ENCODE results near the gene TAF1C. TPM values are rescaled to one million over a fixed set of nuclear protein-coding genes. Genes with fewer than 3 reads are reported as not detected.

The TAF1C gene, protein sequence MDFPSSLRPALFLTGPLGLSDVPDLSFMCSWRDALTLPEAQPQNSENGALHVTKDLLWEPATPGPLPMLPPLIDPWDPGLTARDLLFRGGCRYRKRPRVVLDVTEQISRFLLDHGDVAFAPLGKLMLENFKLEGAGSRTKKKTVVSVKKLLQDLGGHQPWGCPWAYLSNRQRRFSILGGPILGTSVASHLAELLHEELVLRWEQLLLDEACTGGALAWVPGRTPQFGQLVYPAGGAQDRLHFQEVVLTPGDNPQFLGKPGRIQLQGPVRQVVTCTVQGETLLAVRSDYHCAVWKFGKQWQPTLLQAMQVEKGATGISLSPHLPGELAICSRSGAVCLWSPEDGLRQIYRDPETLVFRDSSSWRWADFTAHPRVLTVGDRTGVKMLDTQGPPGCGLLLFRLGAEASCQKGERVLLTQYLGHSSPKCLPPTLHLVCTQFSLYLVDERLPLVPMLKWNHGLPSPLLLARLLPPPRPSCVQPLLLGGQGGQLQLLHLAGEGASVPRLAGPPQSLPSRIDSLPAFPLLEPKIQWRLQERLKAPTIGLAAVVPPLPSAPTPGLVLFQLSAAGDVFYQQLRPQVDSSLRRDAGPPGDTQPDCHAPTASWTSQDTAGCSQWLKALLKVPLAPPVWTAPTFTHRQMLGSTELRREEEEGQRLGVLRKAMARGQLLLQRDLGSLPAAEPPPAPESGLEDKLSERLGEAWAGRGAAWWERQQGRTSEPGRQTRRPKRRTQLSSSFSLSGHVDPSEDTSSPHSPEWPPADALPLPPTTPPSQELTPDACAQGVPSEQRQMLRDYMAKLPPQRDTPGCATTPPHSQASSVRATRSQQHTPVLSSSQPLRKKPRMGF
- 22.8 to 36.8 TPM (median 32.7 TPM) in 5 replicates for total RNA-seq (2022; extraction: Qiagen RNA extraction)

DNA sequence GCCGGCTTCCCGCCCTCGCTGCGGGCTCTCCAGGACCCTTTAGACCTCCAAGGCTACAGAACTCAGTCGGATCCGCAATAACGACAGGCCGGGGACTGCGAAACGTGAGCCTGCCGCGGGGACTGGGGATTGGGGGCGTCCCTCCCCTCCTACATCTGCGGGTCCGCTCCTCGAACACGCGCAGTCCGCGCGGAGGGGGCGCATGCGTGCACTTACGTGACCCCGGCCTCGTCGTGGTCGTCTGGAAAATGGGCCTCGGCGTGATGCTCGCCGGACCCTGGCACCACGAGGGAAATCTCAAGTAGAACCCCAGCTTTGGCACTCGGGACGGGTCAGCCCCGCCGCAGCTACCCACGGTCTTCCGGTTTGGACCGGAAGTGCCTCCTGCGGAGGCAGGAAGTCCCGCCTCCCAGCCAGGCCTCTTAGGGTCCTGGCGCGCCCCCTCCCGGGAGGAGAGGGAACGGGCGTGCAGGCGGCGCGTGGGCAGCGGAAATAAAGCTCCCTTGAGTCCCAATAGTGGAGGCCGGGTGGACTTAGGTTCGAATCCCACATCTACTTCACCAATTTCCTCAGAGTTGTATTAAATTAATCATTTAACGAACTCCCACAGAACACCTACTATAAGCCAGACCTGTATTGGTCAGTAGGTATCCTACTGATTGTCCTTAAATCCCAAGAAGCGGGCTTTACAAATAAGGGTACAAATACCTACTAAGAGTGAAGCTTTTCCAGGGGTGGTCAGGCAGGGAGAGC lies at the start of gene TAF1C:
TAF1C (minus strand) TSS at position 373 of the 753 bp plus-strand sequence. CDS start 2,069 bp downstream, outside the sequence.

GRCh38 chr16:84190731-84191388 lies 4.0 kb upstream of the TAF1C start, which contains the start of gene ADAD2:
Gene ADAD2, plus strand, starts transcription at chr16:84191157. Its CDS starts 74 bp downstream, at chr16:84191231.

GRCh38 chr16:84144859-84145639 lies 41.8 kb downstream of the TAF1C start, which contains the start of the genes DNAAF1 and HSDL1:
Gene DNAAF1, plus strand, starts transcription at chr16:84145308. Its CDS starts 133 bp downstream, at chr16:84145441.
Gene HSDL1, minus strand, starts transcription at chr16:84145177. Its CDS starts 13,856 bp downstream, at chr16:84131321.

Other genes with a start within 250 kb of the TAF1C start
- gene OSGIN1, start 233.8 kb downstream of the TAF1C start, total RNA-seq (2022; extraction: Qiagen RNA extraction) = 24.7 to 57.0 TPM (median 29.9 TPM) in 5 replicates
- gene NECAB2, start 218.8 kb downstream of the TAF1C start, total RNA-seq (2022; extraction: Qiagen RNA extraction) = 2.1 to 4.1 TPM (median 2.8 TPM) in 5 replicates
- not detected in 5 replicates for gene SLC38A8, start 144.3 kb downstream of the TAF1C start, total RNA-seq (2022; extraction: Qiagen RNA extraction)
- 41.7 to 49.1 TPM (median 45.3 TPM) in 5 replicates for gene MBTPS1, start 70.1 kb downstream of the TAF1C start, total RNA-seq (2022; extraction: Qiagen RNA extraction)
- gene HSDL1, start 41.9 kb downstream of the TAF1C start, total RNA-seq (2022; extraction: Qiagen RNA extraction) = 18.1 to 19.6 TPM (median 19.4 TPM) in 5 replicates
- gene DNAAF1, start 41.7 kb downstream of the TAF1C start, total RNA-seq (2022; extraction: Qiagen RNA extraction) = 0.14 to 0.60 TPM (median 0.20 TPM) in 5 replicates
- gene ADAD2, start 4.1 kb upstream of the TAF1C start, total RNA-seq (2022; extraction: Qiagen RNA extraction) = 0.05 to 0.08 TPM (median 0.07 TPM) in 3 of 5 replicates, not detected in the others
- not detected in 5 replicates for gene KCNG4, start 53.0 kb upstream of the TAF1C start, total RNA-seq (2022; extraction: Qiagen RNA extraction)
- 0.07 TPM in 1 of 5 replicates, not detected in the others for gene WFDC1, start 107.8 kb upstream of the TAF1C start, total RNA-seq (2022; extraction: Qiagen RNA extraction)
- gene ATP2C2, start 181.5 kb upstream of the TAF1C start, total RNA-seq (2022; extraction: Qiagen RNA extraction) = 0.04 to 0.10 TPM (median 0.07 TPM) in 4 of 5 replicates, not detected in the other